Stimulated activated memory B cell treated with anti-CD40 and anti-IgM and Interleukin-4, amounts not matched to agents 10 μg/mL and 1 μg/mL and 100 μg/mL, for 72 hours (primary cell): ENCODE data around the gene ZNF839.
A peak's percentile ranks its signal among the peaks of the same experiment; 100 is the strongest.
"Not testable (repeated sequence)": the region's sequence is repeated elsewhere in the genome, so short reads cannot be mapped to it uniquely, and the experiment has no call there.

Source experiments
- ATAC-seq: fragments of 150-1000 bp; cut with Tn5 transposase; 2 replicates; pipeline ENCODE4 v1.10.0; 2021
- H3K27ac Mint-ChIP-seq: one replicate; pipeline ENCODE4 v1.8.0; 2022; ENCODE audit warnings: mild to moderate bottlenecking, mixed read lengths
- H3K27me3 Mint-ChIP-seq: one replicate; pipeline ENCODE4 v1.8.0; 2022; ENCODE audit warnings: mixed read lengths
- H3K36me3 Mint-ChIP-seq: one replicate; pipeline ENCODE4 v1.8.0; 2022; ENCODE audit warnings: mixed read lengths
- H3K4me1 Mint-ChIP-seq: one replicate; pipeline ENCODE4 v1.8.0; 2022; ENCODE audit warnings: mixed read lengths
- H3K4me3 Mint-ChIP-seq: one replicate; pipeline ENCODE4 v1.8.0; 2022; ENCODE audit warnings: mild to moderate bottlenecking, moderate library complexity, mixed read lengths
- H3K9me3 Mint-ChIP-seq: one replicate; pipeline ENCODE4 v1.8.0; 2022; ENCODE audit warnings: mixed read lengths

ZNF839 gene

DNA sequence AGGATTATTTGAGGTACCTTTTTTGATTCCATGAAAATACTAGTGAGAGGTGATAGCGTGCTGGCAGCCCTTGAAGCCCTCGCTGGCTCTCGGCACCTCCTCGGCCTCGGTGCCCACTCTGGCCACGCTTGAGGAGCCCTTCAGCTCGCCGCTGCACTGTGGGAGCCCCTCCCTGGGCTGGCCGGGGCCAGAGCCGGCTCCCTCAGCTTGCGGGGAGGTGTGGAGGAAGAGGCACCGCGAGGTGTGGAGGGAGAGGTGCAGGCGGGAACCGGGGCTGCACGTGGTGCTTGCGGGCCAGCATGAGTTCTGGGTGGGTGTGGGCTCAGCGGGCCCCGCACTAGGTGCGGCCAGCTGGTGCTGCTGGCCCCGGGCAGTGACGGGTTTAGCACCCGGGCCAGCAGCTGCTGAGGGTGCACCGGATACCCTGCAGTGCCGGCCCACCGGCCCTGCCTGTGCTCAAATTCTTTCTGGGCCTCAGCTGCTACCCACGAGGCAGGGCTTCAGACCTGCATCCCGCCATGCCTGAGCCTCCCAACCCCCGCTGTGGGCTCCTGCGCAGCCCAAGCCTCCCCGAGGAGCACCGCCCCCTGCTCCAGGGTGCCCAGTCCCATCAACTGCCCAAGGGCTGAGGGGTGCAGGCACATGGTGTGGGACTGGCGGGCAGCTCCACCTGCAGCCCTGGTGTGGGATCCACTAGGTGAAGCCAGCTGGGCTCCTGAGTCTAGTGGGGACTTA lies 21.9 kb upstream of the ZNF839 start:
- no peak overlapping the region for H3K4me3 Mint-ChIP-seq
- no peaks in the 10 kb centered on the region for H3K9me3 Mint-ChIP-seq
- H3K27ac Mint-ChIP-seq, result no peak overlapping the region
- no peaks in the 10 kb centered on the region for H3K4me1 Mint-ChIP-seq
- ATAC-seq, result peak; percentile 12
- no peaks in the 10 kb centered on the region for H3K36me3 Mint-ChIP-seq
- no peaks in the 10 kb centered on the region for H3K27me3 Mint-ChIP-seq

DNA sequence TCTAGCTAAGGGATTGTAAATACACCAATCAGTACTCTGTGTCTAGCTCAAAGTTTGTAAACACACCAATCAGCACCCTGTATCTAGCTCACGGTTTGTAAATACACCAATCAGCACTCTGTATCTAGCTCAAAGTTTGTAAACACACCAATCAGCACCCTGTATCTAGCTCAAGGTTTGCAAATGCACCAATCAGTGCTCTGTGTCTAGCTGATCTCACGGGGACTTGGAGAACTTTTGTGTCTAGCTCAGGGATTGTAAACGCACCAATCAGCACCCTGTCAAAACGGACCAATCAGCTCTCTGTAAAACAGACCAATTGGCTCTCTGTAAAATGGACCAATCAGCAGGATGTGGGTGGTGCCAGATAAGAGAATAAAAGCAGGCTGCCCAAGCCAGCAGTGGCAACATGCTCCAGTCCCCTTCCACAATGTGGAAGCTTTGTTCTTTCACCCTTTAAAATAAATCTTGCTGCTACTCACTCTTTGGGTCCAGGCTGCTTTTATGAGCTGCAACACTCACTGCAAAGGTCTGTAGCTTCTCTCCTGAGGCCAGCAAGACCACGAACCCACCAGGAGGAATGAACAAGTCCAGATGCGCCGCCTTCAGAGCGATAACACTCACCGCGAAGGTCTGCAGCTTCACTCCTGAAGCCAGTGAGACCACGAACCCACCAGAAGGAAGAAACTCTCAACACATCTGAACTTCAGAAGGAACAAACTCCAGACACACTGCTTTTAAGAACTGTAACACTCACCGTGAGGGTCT lies 21.1 kb upstream of the ZNF839 start:
- not testable (repeated sequence) for H3K27ac Mint-ChIP-seq, ATAC-seq, H3K4me3 Mint-ChIP-seq, H3K36me3 Mint-ChIP-seq, H3K27me3 Mint-ChIP-seq, H3K9me3 Mint-ChIP-seq, H3K4me1 Mint-ChIP-seq

DNA sequence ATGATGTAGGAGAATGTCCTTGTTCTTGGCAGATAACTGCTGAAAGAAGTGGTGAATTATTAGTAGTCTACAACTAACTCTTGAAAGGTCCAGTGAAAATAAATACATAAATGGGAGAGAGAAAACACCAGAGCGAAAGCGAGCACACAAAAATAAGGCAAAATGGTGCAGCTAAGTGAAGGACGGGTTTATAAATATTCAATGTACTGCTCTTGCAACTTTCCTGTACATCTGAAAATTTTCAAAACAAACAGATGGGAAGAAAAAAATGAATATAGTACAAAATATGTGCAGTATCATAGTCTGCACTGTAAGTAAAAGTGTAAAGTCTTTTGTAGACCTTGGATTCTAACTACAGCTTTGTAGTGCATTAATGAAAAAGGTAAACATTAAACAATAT lies 15.9 kb upstream of the ZNF839 start:
- H3K4me1 Mint-ChIP-seq, result peaks cover 13% of the 10 kb centered on the region
- H3K36me3 Mint-ChIP-seq, result no peaks in the 10 kb centered on the region
- no peak overlapping the region for H3K27ac Mint-ChIP-seq
- no peaks in the 10 kb centered on the region for H3K9me3 Mint-ChIP-seq
- H3K27me3 Mint-ChIP-seq, result no peaks in the 10 kb centered on the region
- no peak for ATAC-seq
- peak overlapping the region; percentile 28 for H3K4me3 Mint-ChIP-seq

DNA sequence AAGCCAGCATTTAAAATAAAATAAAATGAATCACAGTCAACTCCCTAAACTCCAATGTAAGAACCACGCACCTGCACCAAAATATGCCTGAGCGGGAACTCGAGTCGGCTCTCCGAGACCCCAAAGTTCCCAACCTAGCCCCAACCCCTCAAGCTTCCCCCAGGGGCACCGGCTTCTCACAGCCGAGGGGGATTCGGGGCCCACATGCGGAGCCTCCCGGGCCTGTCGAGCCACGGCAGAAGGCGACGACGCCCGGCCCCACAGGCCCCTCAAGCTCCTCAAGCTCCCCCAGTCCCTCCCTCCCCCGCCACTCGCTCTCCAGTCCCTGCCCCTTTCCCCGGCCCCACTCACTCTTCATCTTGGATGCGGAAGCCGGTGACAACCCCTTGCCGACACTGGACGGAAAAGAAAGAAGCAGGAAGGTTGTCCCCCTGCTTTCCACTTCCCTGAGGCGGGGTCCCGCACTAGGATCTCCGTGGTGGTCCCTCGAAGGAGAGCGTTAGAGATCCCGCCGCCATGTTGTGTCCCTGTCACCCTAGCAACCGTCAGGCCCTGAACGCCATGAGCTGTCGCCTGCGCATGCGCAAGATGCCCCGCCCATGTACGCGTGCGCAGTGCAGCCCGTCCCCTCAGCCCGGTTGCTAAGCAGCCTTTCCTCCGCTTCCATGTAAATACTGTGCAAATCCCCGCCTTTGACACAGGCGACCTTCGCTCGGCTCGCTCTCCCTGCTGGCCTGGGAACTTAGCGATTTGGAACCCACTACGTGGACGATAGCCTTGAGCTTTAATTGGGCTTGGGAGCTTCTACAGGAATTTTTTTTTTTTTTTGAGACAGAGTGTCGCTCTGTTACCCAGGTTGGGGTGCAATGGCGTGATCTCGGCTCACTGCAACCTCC lies 14.7 kb upstream of the ZNF839 start, which contains the start of gene MOK:
TSS of gene MOK (minus strand) at position 554 of the 896 bp plus-strand sequence. CDS start at position 358, 196 bp downstream.
- peak within 1 kb of the TSS; percentile 83 for H3K27ac Mint-ChIP-seq
- no peaks in the 10 kb centered on the region for H3K9me3 Mint-ChIP-seq
- H3K4me1 Mint-ChIP-seq, result peaks cover 13% of the 10 kb centered on the region
- peak within 1 kb of the TSS; percentile 99 for H3K4me3 Mint-ChIP-seq
- peak; percentile 95 for ATAC-seq
- no peaks in the 10 kb centered on the region for H3K27me3 Mint-ChIP-seq
- no peaks in the 10 kb centered on the region for H3K36me3 Mint-ChIP-seq

DNA sequence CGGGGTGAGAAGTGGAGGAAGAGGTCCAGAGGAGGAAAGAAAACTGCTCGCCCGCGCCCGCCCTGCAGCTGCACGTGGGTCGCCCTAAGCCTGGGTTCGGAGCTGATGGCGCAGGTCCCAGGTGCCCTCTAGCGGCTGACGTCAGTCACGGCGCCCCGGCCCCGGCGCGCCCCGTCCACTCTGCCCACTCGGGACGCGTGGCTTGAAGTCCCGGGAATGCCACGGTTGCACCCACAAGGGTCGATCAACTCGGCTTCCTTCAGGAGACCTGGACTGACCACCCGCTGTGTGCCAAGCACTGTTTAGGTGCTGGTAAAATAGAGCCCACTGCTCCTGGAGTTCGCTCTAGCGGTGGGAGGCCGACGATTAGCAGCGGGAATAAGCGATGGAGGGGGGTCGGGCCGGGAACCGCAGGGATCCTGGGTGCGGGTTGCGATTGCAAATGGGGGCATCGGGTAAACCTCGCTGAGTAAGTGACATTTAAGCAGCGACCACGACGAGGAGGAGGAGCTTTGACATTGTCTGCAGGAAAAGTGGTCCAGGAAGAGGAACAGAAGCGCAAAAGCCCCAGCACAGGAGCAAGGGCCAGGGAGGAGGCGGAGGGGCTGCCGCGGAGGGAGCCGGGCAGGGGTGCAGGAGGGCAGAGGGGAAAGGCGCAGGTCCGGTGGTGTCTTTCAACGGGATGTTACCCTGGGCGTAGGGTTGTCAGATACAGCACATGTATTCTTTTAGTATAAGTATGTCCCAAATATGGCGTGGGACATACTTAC lies 5.1 kb upstream of the ZNF839 start:
- no peaks in the 10 kb centered on the region for H3K27me3 Mint-ChIP-seq
- ATAC-seq, result peak; percentile 83
- H3K27ac Mint-ChIP-seq, result peak overlapping the region; percentile 57
- H3K36me3 Mint-ChIP-seq, result no peaks in the 10 kb centered on the region
- peaks cover 52% of the 10 kb centered on the region for H3K4me1 Mint-ChIP-seq
- peak overlapping the region; percentile 92 for H3K4me3 Mint-ChIP-seq
- H3K9me3 Mint-ChIP-seq, result no peaks in the 10 kb centered on the region

DNA sequence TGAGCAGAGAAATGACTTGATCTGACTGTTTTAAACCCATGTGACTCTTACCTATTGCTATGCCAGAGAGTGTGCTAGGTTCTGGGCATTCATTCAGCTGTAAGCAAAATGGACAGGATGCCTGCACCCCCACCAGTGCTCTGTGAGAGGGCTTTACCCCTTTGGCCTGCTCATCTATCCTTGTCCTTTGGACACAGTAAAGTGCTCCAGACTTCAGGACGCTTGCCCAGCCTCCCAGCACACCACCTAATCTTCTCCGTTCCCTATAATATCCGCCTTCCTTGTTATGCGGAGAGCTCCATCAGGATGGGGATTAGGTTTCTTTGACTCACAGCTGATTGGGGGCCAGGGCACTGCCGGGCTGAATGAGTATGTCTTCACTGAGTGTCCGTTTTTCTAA lies 4.4 kb upstream of the ZNF839 start:
- peaks cover 54% of the 10 kb centered on the region for H3K4me1 Mint-ChIP-seq
- H3K27ac Mint-ChIP-seq, result no peak overlapping the region
- H3K4me3 Mint-ChIP-seq, result peak overlapping the region; percentile 92

DNA sequence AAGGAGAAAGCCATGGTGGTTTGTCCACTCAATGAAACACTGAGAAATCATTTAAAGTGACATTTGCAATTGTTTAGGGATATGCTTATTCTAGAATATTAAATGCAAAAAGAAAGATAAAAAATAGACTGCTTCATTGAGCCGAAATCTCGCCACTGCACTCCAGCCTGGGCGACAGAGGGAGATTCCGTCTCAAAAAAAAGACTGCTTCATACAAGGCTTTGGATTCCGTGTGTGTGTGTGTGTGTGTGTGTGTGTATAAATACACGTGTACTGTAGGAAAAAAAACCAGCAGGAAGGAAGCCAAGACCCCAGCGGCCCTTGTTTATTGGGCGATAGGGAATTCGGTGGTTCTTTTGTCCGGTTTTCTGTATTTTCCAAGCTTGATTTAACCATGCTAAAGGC lies 3.2 kb upstream of the ZNF839 start:
- H3K4me3 Mint-ChIP-seq, result peak overlapping the region; percentile 89
- peaks cover 61% of the 10 kb centered on the region for H3K4me1 Mint-ChIP-seq
- no peaks in the 10 kb centered on the region for H3K27me3 Mint-ChIP-seq
- peak overlapping the region; percentile 93 for H3K27ac Mint-ChIP-seq
- no peaks in the 10 kb centered on the region for H3K36me3 Mint-ChIP-seq
- no peak for ATAC-seq
- H3K9me3 Mint-ChIP-seq, result no peaks in the 10 kb centered on the region

More for the DNA sequence above, 4.4 kb upstream of the ZNF839 start:
- no peaks in the 10 kb centered on the region for H3K27me3 Mint-ChIP-seq
- no peaks in the 10 kb centered on the region for H3K36me3 Mint-ChIP-seq
- no peaks in the 10 kb centered on the region for H3K9me3 Mint-ChIP-seq
- no peak for ATAC-seq

DNA sequence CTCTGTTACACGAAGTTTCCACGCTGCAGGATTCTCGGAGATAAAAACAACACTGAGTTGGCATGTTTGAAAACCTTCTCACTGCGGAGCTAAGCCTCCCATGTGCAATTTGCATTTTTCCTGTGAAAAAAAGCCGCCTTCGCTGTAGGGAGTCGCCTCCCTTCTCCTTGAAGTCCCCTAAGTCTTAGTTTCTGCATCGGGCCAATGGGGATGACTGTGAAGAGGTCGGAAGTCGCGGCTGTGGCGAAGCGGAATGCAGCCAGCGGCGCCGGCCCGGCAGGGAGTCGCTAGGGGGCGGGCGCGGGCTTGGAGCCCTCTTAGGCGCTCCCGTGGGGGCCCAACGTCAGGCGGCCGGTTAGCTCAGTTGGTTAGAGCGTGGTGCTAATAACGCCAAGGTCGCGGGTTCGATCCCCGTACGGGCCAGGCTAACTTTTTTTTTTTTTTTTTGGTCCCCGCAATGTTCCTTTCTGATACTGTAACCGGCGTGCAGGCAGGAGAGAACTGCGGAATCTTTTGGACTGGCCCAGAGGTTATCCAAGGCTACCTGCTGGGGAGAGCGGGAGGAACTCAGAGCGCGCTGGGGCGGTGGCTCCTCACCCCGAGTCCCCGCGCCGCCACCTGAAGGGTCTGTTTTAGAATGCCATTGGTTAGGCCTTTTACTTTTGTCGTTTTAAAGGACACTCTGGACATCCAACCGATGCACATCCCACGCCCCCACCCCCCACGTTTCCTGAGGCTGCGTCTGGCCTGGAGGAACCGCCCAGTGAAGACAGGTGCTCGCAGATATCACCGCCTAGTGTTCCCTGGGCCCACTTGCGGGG lies 2.6 kb upstream of the ZNF839 start:
- H3K4me1 Mint-ChIP-seq, result peaks cover 64% of the 10 kb centered on the region
- no peaks in the 10 kb centered on the region for H3K36me3 Mint-ChIP-seq
- H3K9me3 Mint-ChIP-seq, result no peaks in the 10 kb centered on the region
- peak overlapping the region; percentile 93 for H3K27ac Mint-ChIP-seq
- no peaks in the 10 kb centered on the region for H3K27me3 Mint-ChIP-seq
- peak overlapping the region; percentile 89 for H3K4me3 Mint-ChIP-seq
- peak; percentile 87 for ATAC-seq

DNA sequence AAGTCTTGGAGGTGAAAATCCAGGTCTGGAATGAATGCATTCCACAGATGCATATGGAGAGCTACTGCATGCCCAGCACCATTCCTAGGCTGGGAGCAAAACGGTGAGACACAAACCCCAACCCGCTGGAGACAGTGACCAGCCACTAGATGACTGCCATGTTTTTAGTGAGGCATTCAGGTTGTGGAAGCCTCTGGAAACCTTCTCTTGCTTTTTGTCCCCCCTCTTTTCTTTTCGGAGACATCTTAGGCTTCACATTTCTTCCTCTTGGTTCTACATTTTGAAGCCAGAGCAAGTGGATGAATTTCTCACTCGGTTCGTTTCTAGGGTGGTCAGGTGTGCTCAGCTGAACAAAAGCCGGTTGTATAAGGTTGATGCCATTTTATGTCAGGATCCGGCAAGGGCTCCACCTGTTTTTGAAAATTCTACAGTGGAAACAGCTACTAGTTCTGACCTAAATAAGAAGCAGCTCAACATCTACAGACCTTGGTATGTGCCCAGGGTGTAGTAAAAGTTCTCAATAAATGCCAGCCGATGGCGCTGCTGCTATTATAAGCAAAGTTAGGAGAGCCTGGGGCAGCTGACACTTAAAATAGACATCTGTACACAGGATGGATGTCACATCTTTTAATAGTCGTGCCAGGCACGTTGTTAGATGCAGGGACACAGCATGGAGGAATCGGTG lies 1.8 kb upstream of the ZNF839 start:
- Mint-ChIP-seq H3K27me3 (no peaks in the 10 kb centered on the region), H3K9me3 (no peaks in the 10 kb centered on the region), H3K36me3 (no peaks in the 10 kb centered on the region), H3K4me1 (peaks cover 69% of the 10 kb centered on the region), H3K27ac (peak overlapping the region; percentile 93), H3K4me3 (peak overlapping the region; percentile 89)
- no peak for ATAC-seq

DNA sequence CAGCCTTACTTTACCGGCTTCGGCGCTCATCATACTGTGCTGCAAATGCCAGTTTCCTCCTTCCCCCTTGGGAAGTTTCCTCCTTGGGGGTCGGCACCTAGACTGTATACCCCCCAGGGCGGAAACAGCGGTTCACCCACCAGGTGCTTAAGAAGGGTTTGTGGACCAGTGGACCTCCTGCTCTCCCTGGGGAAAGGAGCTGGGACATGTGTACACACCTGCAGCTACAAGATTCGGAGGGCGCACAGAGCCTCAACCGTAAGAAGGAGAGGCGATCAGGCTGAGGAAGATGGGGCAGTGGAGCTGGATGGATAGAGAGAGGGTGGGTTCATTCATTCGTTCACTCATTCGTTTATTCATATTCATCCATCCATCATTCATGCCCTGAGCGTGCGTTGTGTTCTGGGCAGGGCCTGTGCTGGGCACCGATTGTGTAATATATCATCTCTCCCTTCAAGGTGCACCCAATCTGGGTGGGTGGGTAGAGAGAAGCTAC lies 717 bp upstream of the ZNF839 start:
- peaks cover 71% of the 10 kb centered on the region for H3K4me1 Mint-ChIP-seq
- H3K36me3 Mint-ChIP-seq, result no peaks in the 10 kb centered on the region
- H3K9me3 Mint-ChIP-seq, result no peaks in the 10 kb centered on the region
- ATAC-seq, result no peak
- H3K27ac Mint-ChIP-seq, result peak overlapping the region; percentile 93
- H3K27me3 Mint-ChIP-seq, result no peaks in the 10 kb centered on the region
- peak overlapping the region; percentile 89 for H3K4me3 Mint-ChIP-seq

DNA sequence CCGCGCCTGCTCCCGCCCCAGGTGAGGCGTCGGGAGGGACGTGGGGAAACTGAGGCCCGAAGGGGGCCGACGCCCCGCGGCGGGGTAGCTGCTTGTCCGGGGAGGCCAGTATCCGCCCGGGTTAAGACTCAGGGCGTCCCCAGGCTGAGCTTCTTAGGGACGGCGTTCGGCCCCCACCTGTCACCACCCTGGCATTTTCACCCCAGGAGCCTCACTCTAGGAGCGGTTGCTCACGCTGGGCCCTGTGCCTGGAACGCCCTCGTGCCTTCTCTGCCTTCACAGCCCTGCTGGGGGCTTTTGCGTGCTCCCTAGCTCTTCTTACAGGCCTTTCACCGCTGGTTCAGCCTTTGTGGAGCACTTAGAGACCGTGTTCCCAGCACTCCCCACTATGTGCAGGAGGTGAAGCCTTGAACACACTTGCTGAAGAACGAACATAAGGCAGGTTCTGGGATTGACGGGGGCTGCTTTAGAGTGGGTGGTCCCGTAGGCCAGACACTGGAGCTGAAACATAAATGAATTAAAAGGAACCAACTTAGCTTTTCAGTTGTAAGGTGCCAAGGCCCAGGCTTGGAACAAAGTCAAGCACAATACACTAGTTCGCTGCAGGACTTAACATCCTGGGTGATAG lies 601 bp downstream of the ZNF839 start:
- Mint-ChIP-seq H3K4me1 (peaks cover 58% of the 10 kb centered on the region), H3K4me3 (peak overlapping the region; percentile 92), H3K36me3 (no peaks in the 10 kb centered on the region), H3K9me3 (no peaks in the 10 kb centered on the region), H3K27ac (peak overlapping the region; percentile 93), H3K27me3 (no peaks in the 10 kb centered on the region)
- ATAC-seq, result peak; percentile 56

DNA sequence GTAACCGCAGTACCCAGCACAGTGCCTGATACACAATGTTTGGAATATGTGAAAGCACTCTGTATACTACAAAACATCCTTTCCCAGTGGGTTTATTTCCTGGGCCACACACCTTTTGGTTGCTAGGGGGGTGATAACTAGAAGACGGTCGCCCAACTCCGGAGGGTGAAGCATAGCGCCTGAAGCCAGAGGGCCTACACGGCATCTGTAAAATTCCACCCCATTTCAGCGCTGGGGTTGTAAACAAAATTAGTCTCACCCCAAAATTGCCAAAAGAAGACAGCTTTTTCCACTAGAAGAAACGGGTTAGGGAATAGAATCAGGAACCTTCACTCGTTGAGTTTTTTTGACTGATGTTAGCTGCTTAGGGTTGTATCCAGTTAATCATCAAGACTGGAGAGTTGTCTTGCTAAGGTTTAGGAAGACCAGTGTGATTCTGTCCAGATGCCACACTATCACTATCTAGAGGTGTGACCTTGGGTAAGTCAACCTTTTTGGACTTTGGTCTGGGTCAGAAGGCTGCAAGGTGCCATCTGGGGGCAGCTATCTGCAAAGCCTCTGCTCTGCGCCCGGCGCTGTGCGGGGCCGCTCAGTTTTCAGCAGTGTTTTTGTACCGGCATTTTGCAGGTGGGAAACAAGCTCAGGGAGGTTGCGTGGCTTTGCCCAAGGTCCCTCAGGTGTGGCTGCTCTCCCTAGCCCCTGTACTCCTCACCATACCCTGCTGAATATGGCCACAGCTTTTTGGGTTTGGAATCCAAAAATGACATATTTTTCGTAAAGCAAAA lies 1.3 kb downstream of the ZNF839 start:
- peak overlapping the region; percentile 92 for H3K4me3 Mint-ChIP-seq
- no peaks in the 10 kb centered on the region for H3K27me3 Mint-ChIP-seq
- peaks cover under 1% of the 10 kb centered on the region for H3K36me3 Mint-ChIP-seq
- H3K27ac Mint-ChIP-seq, result peak overlapping the region; percentile 93
- H3K4me1 Mint-ChIP-seq, result peaks cover 57% of the 10 kb centered on the region
- ATAC-seq, result no peak
- no peaks in the 10 kb centered on the region for H3K9me3 Mint-ChIP-seq
